ENCODE data around the gene KLHDC1.

- TF ChIP-seq CTCF (IDR thresholded peaks at IDR 0.05) (no peak), POLR2A (IDR thresholded peaks at IDR 0.05) (no peak)
Measured at GRCh38 chr14:49796025-49796424, 103.1 kb downstream of the KLHDC1 start.

All from testis (tissue), 2 donors.